LNCaP clone FGC (cell line): ENCODE data around the gene MIP.
A peak's percentile ranks its signal among the peaks of the same experiment; 100 is the strongest.
"Not testable (repeated sequence)": the region's sequence is repeated elsewhere in the genome, so short reads cannot be mapped to it uniquely, and the experiment has no call there.

Source experiments
- DNase-seq: peaks from one replicate; pipeline ENCODE4 v3.0.0-alpha.2; 2011; ENCODE audit warnings: low read depth
- H3K4me3 ChIP-seq: 2 replicates; pipeline ENCODE4 v1.5.1; 2011; ENCODE audit warnings: mild to moderate bottlenecking, low read depth, low read length, control low read depth
- CTCF ChIP-seq: IDR thresholded peaks from 2 replicates; pipeline ENCODE4 v1.5.1; 2012; ENCODE audit warnings: mild to moderate bottlenecking; ENCODE audit not compliant: control insufficient read depth, insufficient read depth; ENCODE audit errors: extremely low read depth

MIP gene

GRCh38 chr12:56451147-56451546 lies 3.3 kb downstream of the MIP start:
- no peak overlapping the region for H3K4me3 ChIP-seq
- no peak for DNase-seq
- no peak for TF ChIP-seq CTCF

- no peak for DNase-seq
- TF ChIP-seq CTCF: no peak
- no peak overlapping the region for H3K4me3 ChIP-seq
Observed at GRCh38 chr12:56450241-56450640, 4.2 kb downstream of the MIP start.

GRCh38 chr12:56449622-56449984 lies 4.9 kb downstream of the MIP start:
- no peak for TF ChIP-seq CTCF
- no peak for DNase-seq
- peak overlapping the region; percentile 58 for H3K4me3 ChIP-seq

GRCh38 chr12:56448860-56449621 lies 5.4 kb downstream of the MIP start, which contains the start of gene TIMELESS:
Gene TIMELESS (minus strand): TSS chr12:56449426. CDS start chr12:56434170, 15,256 bp downstream.
- no peak for TF ChIP-seq CTCF
- H3K4me3 ChIP-seq: peak within 1 kb of the TSS; percentile 58
- peak; percentile 54 for DNase-seq

- DNase-seq: peak; percentile 6
- H3K4me3 ChIP-seq: not testable (repeated sequence)
Observed at GRCh38 chr12:56443208-56443607, 11.2 kb downstream of the MIP start.

GRCh38 chr12:56437430-56438176 lies 16.9 kb downstream of the MIP start:
- no peak for TF ChIP-seq CTCF
- H3K4me3 ChIP-seq: no peak overlapping the region
- no peak for DNase-seq

GRCh38 chr12:56434828-56435227 lies 19.6 kb downstream of the MIP start:
- DNase-seq: no peak
- no peak for TF ChIP-seq CTCF

More at GRCh38 chr12:56434828-56435227, 19.6 kb downstream of the MIP start:
- H3K4me3 ChIP-seq: no peak overlapping the region
